ENCODE data around the gene PEAK1.
"Not testable (repeated sequence)": the region's sequence is repeated elsewhere in the genome, so short reads cannot be mapped to it uniquely, and the experiment has no call there.

The PEAK1 gene

GRCh38 chr15:77221174-77221573 lies 198.7 kb downstream of the PEAK1 start:
- no peak for DNase-seq

- DNase-seq, result no peak
Observed at GRCh38 chr15:77219841-77220240, 200.1 kb downstream of the PEAK1 start.

- no peak for DNase-seq
Observed at GRCh38 chr15:77209221-77209620, 210.7 kb downstream of the PEAK1 start.

GRCh38 chr15:77208241-77208640 lies 211.7 kb downstream of the PEAK1 start:
- DNase-seq, result no peak

- no peak for DNase-seq
Observed at GRCh38 chr15:77201665-77202064, 218.2 kb downstream of the PEAK1 start.

GRCh38 chr15:77196381-77196780 lies 223.5 kb downstream of the PEAK1 start:
- no peak for DNase-seq

GRCh38 chr15:77195586-77195985 lies 224.3 kb downstream of the PEAK1 start:
- no peak for DNase-seq

GRCh38 chr15:77192451-77192850 lies 227.5 kb downstream of the PEAK1 start:
- DNase-seq, result no peak

- no peak for DNase-seq
Observed at GRCh38 chr15:77191230-77191834, 228.6 kb downstream of the PEAK1 start.

- peak; percentile 28 to 51 for DNase-seq
Observed at GRCh38 chr15:77187751-77188464, 232.0 kb downstream of the PEAK1 start.

- DNase-seq, result peak; percentile 19 to 27
Observed at GRCh38 chr15:77186594-77187011, 233.3 kb downstream of the PEAK1 start.

- no peak for DNase-seq
Observed at GRCh38 chr15:77185242-77185785, 234.6 kb downstream of the PEAK1 start.

GRCh38 chr15:77184352-77184751 lies 235.6 kb downstream of the PEAK1 start:
- DNase-seq, result not testable (repeated sequence)

- DNase-seq, result no peak
Observed at GRCh38 chr15:77183066-77183465, 236.8 kb downstream of the PEAK1 start.

GRCh38 chr15:77181305-77182074 lies 238.4 kb downstream of the PEAK1 start:
- peak; percentile 22 to 32 for DNase-seq

GRCh38 chr15:77180757-77181156 lies 239.1 kb downstream of the PEAK1 start:
- DNase-seq, result no peak

GRCh38 chr15:77180270-77180669 lies 239.6 kb downstream of the PEAK1 start:
- no peak for DNase-seq

- peak; percentile 12 to 37 for DNase-seq
Observed at GRCh38 chr15:77179541-77179998, 240.3 kb downstream of the PEAK1 start.

GRCh38 chr15:77178411-77178810 lies 241.5 kb downstream of the PEAK1 start:
- no peak for DNase-seq

- DNase-seq, result not testable (repeated sequence)
Observed at GRCh38 chr15:77176148-77176547, 243.8 kb downstream of the PEAK1 start.

- no peak for DNase-seq
Observed at GRCh38 chr15:77173487-77173886, 246.4 kb downstream of the PEAK1 start.

GRCh38 chr15:77171221-77171967 lies 248.5 kb downstream of the PEAK1 start:
- no peak for DNase-seq

GRCh38 chr15:77168616-77169015 lies 251.3 kb downstream of the PEAK1 start:
- DNase-seq, result no peak
